GM20000 (cell line): ENCODE results near the gene ITGA1.
A peak's percentile ranks its signal among the peaks of the same experiment; 100 is the strongest.

Experiments used
- DNase-seq: peaks from one replicate; pipeline ENCODE4 v3.0.0; 2012; ENCODE audit warnings: low spot score
- TF ChIP-seq, protein P1 (sequence below): IDR thresholded peaks from 2 replicates; pipeline ENCODE4 v1.5.1; 2012; ENCODE audit warnings: mild to moderate bottlenecking, control low read depth; ENCODE audit errors: extremely low read depth, missing control alignments

The ITGA1 gene

GRCh38 chr5:53001541-53001940 lies 213.8 kb downstream of the ITGA1 start:
- TF ChIP-seq, protein P1, sequence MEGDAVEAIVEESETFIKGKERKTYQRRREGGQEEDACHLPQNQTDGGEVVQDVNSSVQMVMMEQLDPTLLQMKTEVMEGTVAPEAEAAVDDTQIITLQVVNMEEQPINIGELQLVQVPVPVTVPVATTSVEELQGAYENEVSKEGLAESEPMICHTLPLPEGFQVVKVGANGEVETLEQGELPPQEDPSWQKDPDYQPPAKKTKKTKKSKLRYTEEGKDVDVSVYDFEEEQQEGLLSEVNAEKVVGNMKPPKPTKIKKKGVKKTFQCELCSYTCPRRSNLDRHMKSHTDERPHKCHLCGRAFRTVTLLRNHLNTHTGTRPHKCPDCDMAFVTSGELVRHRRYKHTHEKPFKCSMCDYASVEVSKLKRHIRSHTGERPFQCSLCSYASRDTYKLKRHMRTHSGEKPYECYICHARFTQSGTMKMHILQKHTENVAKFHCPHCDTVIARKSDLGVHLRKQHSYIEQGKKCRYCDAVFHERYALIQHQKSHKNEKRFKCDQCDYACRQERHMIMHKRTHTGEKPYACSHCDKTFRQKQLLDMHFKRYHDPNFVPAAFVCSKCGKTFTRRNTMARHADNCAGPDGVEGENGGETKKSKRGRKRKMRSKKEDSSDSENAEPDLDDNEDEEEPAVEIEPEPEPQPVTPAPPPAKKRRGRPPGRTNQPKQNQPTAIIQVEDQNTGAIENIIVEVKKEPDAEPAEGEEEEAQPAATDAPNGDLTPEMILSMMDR = no peak
- DNase-seq = no peak

DNA sequence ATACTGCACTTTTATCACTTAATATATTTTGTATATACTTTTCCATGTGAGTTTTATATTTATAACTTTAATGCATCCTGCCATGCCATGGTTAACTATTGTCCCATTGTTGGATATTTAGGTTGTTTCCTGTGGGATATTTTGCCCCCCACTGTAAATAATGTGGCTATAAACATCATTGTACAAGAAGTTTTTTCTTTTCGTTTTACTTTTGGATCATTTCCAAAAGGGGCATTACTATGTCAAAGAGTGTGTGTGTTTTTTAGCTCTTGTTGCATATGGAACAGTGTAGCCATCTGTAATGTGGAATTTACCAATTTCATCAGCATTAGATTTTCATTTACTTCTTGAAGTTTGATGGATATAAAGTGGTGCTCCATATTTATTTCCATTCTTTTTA lies 214.8 kb downstream of the ITGA1 start:
- TF ChIP-seq, protein P1 = no peak
- no peak for DNase-seq

DNA sequence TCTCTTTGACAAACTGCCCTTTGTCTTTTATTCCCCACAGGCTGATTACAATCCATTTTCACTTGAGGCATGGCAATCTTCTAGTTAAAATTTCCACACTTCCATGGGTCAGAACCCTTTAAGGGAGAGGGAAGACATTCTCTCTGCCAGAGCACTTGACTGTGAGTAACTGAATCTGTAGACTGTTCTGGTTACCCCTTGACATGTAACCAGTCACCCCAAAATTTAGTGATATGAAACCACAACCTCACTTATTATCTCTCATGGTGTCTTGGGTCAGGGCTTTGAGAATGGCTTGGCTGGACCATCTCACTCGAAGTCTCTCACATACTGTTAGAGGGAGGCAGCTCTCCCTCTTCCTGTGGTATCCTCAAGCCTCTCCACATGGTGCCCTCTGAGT lies 215.4 kb downstream of the ITGA1 start:
- TF ChIP-seq, protein P1 = no peak
- DNase-seq = no peak

GRCh38 chr5:53006911-53007890 lies 219.5 kb downstream of the ITGA1 start:
- TF ChIP-seq, protein P1 = no peak
- DNase-seq = no peak

DNA sequence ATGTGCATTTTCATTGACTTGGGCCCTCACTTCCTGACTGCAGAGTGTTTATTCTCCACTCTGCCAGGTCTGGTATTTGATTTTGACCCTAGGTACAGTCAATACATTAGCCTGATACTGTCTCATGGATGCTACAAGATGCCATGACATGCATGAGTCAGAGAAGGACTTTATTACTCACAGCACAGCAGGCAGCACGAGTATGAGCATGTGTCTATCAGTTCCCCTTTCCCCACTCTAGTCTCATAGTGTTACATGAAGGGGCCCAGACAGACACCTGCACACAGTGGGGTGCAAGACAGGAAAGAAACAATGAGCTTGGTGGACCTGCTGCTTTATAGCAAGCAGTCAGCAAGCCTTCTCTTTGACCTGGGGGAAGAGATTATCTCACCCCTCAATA lies 221.0 kb downstream of the ITGA1 start:
- TF ChIP-seq, protein P1 = no peak

More for the DNA sequence above, 221.0 kb downstream of the ITGA1 start:
- DNase-seq = peak; percentile 42
